IMR-90 (cell line): ENCODE results near the gene PRSS33. TPM values are rescaled to one million over a fixed set of nuclear protein-coding genes. Genes with fewer than 3 reads are reported as not detected.

Experiments used
- ATAC-seq: fragments of 200-7000 bp; cut with Tn5 transposase; 2 replicates; pipeline ENCODE4 v1.9.1; 2020; ENCODE audit warnings: low read depth, mild to moderate bottlenecking, moderate library complexity
- BruUV-seq: library from RNA; stranded (reverse); fragments of 400-500 nt; replicated peaks from 2 replicates; lab custom pipeline; 2021; lab: Mats Ljungman, UMichigan
- CTCF ChIA-PET: fragments of 300-600 bp; formaldehyde crosslinking; extraction: SDS; loops from one replicate; lab custom pipeline; 2021; ENCODE audit warnings: antibody characterized with exemption; lab: Yijun Ruan, JAX
- POLR2A ChIA-PET: fragments of 300-600 bp; sonication (Branson Sonifier 250); formaldehyde crosslinking; loops from one replicate; lab custom pipeline; 2022; ENCODE audit warnings: antibody characterized with exemption; ENCODE audit not compliant: unreplicated experiment; lab: Charles Lee
- DNase-seq: peaks from one replicate; pipeline ENCODE4 v3.0.0; 2013
- H2AFZ ChIP-seq: replicated peaks from 2 replicates; pipeline ENCODE3; 2013; ENCODE audit warnings: low read length, mild to moderate bottlenecking; ENCODE audit not compliant: poor library complexity
- H2AK5ac ChIP-seq: 2 replicates; pipeline ENCODE4 v1.6.1; 2013; ENCODE audit warnings: low read depth, low read length, inconsistent platforms
- H2AK9ac ChIP-seq: replicated peaks from 2 replicates; pipeline ENCODE3; 2013; ENCODE audit warnings: mild to moderate bottlenecking, low read depth, low read length, moderate library complexity; ENCODE audit not compliant: poor library complexity
- H2BK120ac ChIP-seq: 2 replicates; pipeline ENCODE4 v1.6.1; 2013; ENCODE audit warnings: low read depth, low read length, inconsistent platforms
- H2BK15ac ChIP-seq: 3 replicates; pipeline ENCODE4 v1.6.1; 2013; ENCODE audit warnings: low read depth, low read length, inconsistent platforms
- H2BK20ac ChIP-seq: 2 replicates; pipeline ENCODE4 v1.6.1; 2013; ENCODE audit warnings: low read depth, mild to moderate bottlenecking, inconsistent platforms, low read length, moderate library complexity
- H2BK5ac ChIP-seq: 2 replicates; pipeline ENCODE4 v1.6.1; 2013; ENCODE audit warnings: mild to moderate bottlenecking, low read depth, low read length, inconsistent platforms; ENCODE audit not compliant: poor library complexity, severe bottlenecking
- H3K14ac ChIP-seq: replicated peaks from 2 replicates; pipeline ENCODE4 v1.6.1; 2013; ENCODE audit warnings: low read depth, low read length, inconsistent platforms
- H3K18ac ChIP-seq: 2 replicates; pipeline ENCODE4 v1.6.1; 2013; ENCODE audit warnings: low read depth, low read length, control low read depth
- H3K23ac ChIP-seq: 2 replicates; pipeline ENCODE4 v1.6.1; 2013; ENCODE audit warnings: low read depth, low read length, inconsistent platforms
- H3K27ac ChIP-seq: 2 replicates; pipeline ENCODE4 v1.5.1; 2013; ENCODE audit warnings: mild to moderate bottlenecking, control low read depth, low read length; ENCODE audit not compliant: insufficient read depth
- H3K27me3 ChIP-seq: 2 replicates; pipeline ENCODE4 v1.6.1; 2013; ENCODE audit warnings: low read length; ENCODE audit not compliant: control insufficient read depth, insufficient read depth
- H3K36me3 ChIP-seq: 2 replicates; pipeline ENCODE4 v1.6.1; 2013; ENCODE audit warnings: low read length, mixed read lengths; ENCODE audit not compliant: control insufficient read depth, insufficient read depth
- H3K4ac ChIP-seq: 2 replicates; pipeline ENCODE4 v1.6.1; 2013; ENCODE audit warnings: low read depth, low read length, inconsistent platforms
- H3K4me1 ChIP-seq: 2 replicates; pipeline ENCODE4 v1.6.1; 2013; ENCODE audit warnings: low read length, mixed read lengths; ENCODE audit not compliant: control insufficient read depth, insufficient read depth
- H3K4me2 ChIP-seq: 2 replicates; pipeline ENCODE4 v1.6.1; 2013; ENCODE audit warnings: low read depth, mild to moderate bottlenecking, control low read depth, low read length, moderate library complexity
- H3K4me3 ChIP-seq: 2 replicates; pipeline ENCODE4 v1.5.1; 2013; ENCODE audit warnings: low read depth, mild to moderate bottlenecking, control low read depth, low read length, moderate library complexity; ENCODE audit not compliant: insufficient read depth
- H3K56ac ChIP-seq: 2 replicates; pipeline ENCODE4 v1.6.1; 2013; ENCODE audit warnings: low read length, inconsistent platforms; ENCODE audit not compliant: insufficient read depth; ENCODE audit errors: extremely low read depth
- H3K79me1 ChIP-seq, 2 experiments: 2 replicates each; pipeline ENCODE4 v1.6.1; 2013; ENCODE audit warnings: low read length in 2 of 2, inconsistent platforms in 1 of 2, low read depth in 1 of 2
- H3K9ac ChIP-seq: 2 replicates; pipeline ENCODE4 v1.6.1; 2013; ENCODE audit warnings: low read depth, low read length, control low read depth
- H3K9me1 ChIP-seq: 2 replicates; pipeline ENCODE4 v1.6.1; 2013; ENCODE audit warnings: low read length, inconsistent platforms; ENCODE audit not compliant: insufficient read depth
- H3K9me3 ChIP-seq: 2 replicates; pipeline ENCODE4 v1.6.1; 2013; ENCODE audit warnings: low read length; ENCODE audit not compliant: control insufficient read depth, insufficient read depth
- H4K20me1 ChIP-seq: 2 replicates; pipeline ENCODE4 v1.6.1; 2013; ENCODE audit warnings: low read length, inconsistent platforms; ENCODE audit not compliant: insufficient read depth
- H4K5ac ChIP-seq: 2 replicates; pipeline ENCODE4 v1.6.1; 2013; ENCODE audit warnings: mild to moderate bottlenecking, low read depth, low read length, control low read depth
- H4K8ac ChIP-seq, 2 experiments: 2 replicates each; pipeline ENCODE4 v1.6.1; 2013; ENCODE audit warnings: low read depth in 2 of 2, low read length in 2 of 2, control low read depth in 1 of 2, inconsistent platforms in 1 of 2
- H4K91ac ChIP-seq: 2 replicates; pipeline ENCODE4 v1.6.1; 2013; ENCODE audit warnings: low read depth, low read length, inconsistent platforms; ENCODE audit not compliant: insufficient read depth
- NFE2L2 ChIP-seq: fragments of 150-350 bp; IDR thresholded peaks from 2 replicates; pipeline ENCODE4 v1.6.1; 2016; ENCODE audit warnings: low read depth, mild to moderate bottlenecking, low read length
- WGBS, 2 experiments: methylation state at CpG; one replicate each; pipeline versions ENCODE4 v1.1.5 to v1.1.7; 2013; ENCODE audit warnings: missing lambda C conversion rate in 2 of 2; ENCODE audit not compliant: insufficient read length in 1 of 2; ENCODE audit errors: extremely low coverage in 2 of 2; 5-methylcytosine and 5-hydroxymethylcytosine counted together
- dilution Hi-C: fragments of 300-500 bp; cut with HindIII; formaldehyde crosslinking; loops from one replicate; pipeline ENCODE4 v1.14.3; 2018; ENCODE audit warnings: low sequenced_read_pairs; ENCODE audit not compliant: unreplicated experiment
- in situ Hi-C: fragments of 300-500 bp; cut with MboI; formaldehyde crosslinking; loops from 3 replicates; pipeline ENCODE4 v1.14.3; 2019; ENCODE audit warnings: low sequenced_read_pairs, inconsistent platforms, mixed read lengths
- intact Hi-C: fragments of 100-400 bp; cut with micrococcal nuclease; formaldehyde crosslinking; loops from 2 replicates; pipeline ENCODE4 v1.10.0; 2022
- polyA plus RNA-seq, 3 experiments: library from polyadenylated mRNA; depleted of rRNA; stranded (reverse); fragments of >200 nt; gene quantifications; 2 replicates each; pipeline ENCODE4 v1.2.3, GENCODE V29; 2012; ENCODE audit warnings: low replicate concordance in 1 of 3
- total RNA-seq: library from RNA; depleted of rRNA; stranded (reverse); fragments of >200 nt; gene quantifications from 2 replicates; pipeline ENCODE4 v1.2.3, GENCODE V29; 2012

Gene PRSS33
- total and polyA plus RNA-seq, 2 of the 4 experiments (the other 2 are of a cell fraction), result not detected

DNA sequence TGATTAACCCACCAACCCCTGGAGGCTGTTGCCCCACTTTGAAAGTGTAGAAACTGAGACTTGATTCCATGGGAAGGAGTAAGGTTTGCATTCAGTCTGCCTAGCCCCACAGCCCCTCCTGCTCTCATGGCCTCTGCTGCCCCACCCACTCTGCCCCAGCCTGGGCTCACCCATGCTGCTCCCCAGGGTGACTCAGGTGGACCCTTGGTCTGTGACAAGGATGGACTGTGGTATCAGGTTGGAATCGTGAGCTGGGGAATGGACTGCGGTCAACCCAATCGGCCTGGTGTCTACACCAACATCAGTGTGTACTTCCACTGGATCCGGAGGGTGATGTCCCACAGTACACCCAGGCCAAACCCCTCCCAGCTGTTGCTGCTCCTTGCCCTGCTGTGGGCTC lies 17.4 kb upstream of the PRSS33 start:
- no TSS peak for BruUV-seq
- POLR2A ChIA-PET, result no interaction called here

More for the DNA sequence above, 17.4 kb upstream of the PRSS33 start:
- ATAC-seq (no peak), DNase-seq (no peak)
- Histone ChIP-seq H3K14ac (no peak overlapping the region), H3K9me3 (peaks cover 22% of the 10 kb centered on the region), H3K23ac (no peak overlapping the region), H3K56ac (no peak overlapping the region), H3K4me2 (no peak overlapping the region), H3K27me3 (peaks cover 35% of the 10 kb centered on the region), H4K20me1 (no peaks in the 10 kb centered on the region), H2AFZ (no peak overlapping the region), H2BK5ac (no peak overlapping the region), H2AK9ac (no peak overlapping the region), H4K5ac (no peak overlapping the region), H2BK120ac (no peak overlapping the region), H3K4me3 (no peak overlapping the region), H4K91ac (no peak overlapping the region), H2AK5ac (no peak overlapping the region), H4K8ac (no peak overlapping the region), H2BK20ac (no peak overlapping the region), H3K4me1 (no peaks in the 10 kb centered on the region), H2BK15ac (no peak overlapping the region), H3K9ac (no peak overlapping the region), H3K27ac (no peak overlapping the region), H3K4ac (no peak overlapping the region), H3K36me3 (no peaks in the 10 kb centered on the region), H3K9me1 (no peaks in the 10 kb centered on the region), H3K18ac (no peak overlapping the region), H3K79me1 (no peaks in the 10 kb centered on the region)
- intact Hi-C loops (no loop called here), dilution Hi-C loops (no loop called here), in situ Hi-C loops (no loop called here)
- CTCF ChIA-PET, result no interaction called here
- TF ChIP-seq NFE2L2, result no peak
- no CpG with 5 or more reads among the region's 4 CpGs for WGBS, 2 experiments
